GM18511 (cell line): ENCODE measurements around the gene SLC7A6OS.

Source experiments
- ATAC-seq: cut with Tn5 transposase; IDR thresholded peaks from one replicate; pipeline ENCODE4 v1.9.1; 2021; ENCODE audit warnings: mild to moderate bottlenecking, moderate library complexity; ENCODE audit not compliant: unreplicated experiment

The SLC7A6OS gene

GRCh38 chr16:68283346-68283745 lies 27.4 kb downstream of the SLC7A6OS start:
- ATAC-seq = no peak

- ATAC-seq = no peak
Observed at GRCh38 chr16:68282064-68282452, 28.7 kb downstream of the SLC7A6OS start.

- ATAC-seq = no peak
Observed at GRCh38 chr16:68281368-68282063, 29.2 kb downstream of the SLC7A6OS start.

- ATAC-seq = no peak
Observed at GRCh38 chr16:68279726-68280558, 30.8 kb downstream of the SLC7A6OS start.

- no peak for ATAC-seq
Observed at GRCh38 chr16:68276223-68276622, 34.5 kb downstream of the SLC7A6OS start.

GRCh38 chr16:68275611-68276191 lies 35.0 kb downstream of the SLC7A6OS start:
- peak; percentile 77 for ATAC-seq

GRCh38 chr16:68274441-68274840 lies 36.3 kb downstream of the SLC7A6OS start:
- no peak for ATAC-seq

- no peak for ATAC-seq
Observed at GRCh38 chr16:68273896-68274295, 36.9 kb downstream of the SLC7A6OS start.

GRCh38 chr16:68273459-68273858 lies 37.3 kb downstream of the SLC7A6OS start:
- no peak for ATAC-seq

GRCh38 chr16:68272507-68273209 lies 38.1 kb downstream of the SLC7A6OS start:
- no peak for ATAC-seq

- no peak for ATAC-seq
Observed at GRCh38 chr16:68270353-68270752, 40.4 kb downstream of the SLC7A6OS start.

- no peak for ATAC-seq
Observed at GRCh38 chr16:68269793-68270192, 41.0 kb downstream of the SLC7A6OS start.

GRCh38 chr16:68267612-68268405 lies 42.9 kb downstream of the SLC7A6OS start:
- ATAC-seq = no peak

- no peak for ATAC-seq
Observed at GRCh38 chr16:68265078-68265920, 45.4 kb downstream of the SLC7A6OS start.

GRCh38 chr16:68264128-68265077 lies 46.3 kb downstream of the SLC7A6OS start, which contains the start of gene SLC7A6:
Gene SLC7A6, plus strand, starts transcription at chr16:68264526. Its CDS starts 10,201 bp downstream, at chr16:68274727.
- ATAC-seq = peak; percentile 68

- ATAC-seq = peak; percentile 11
Observed at GRCh38 chr16:68263559-68264127, 47.1 kb downstream of the SLC7A6OS start.

GRCh38 chr16:68259007-68259825 lies 51.5 kb downstream of the SLC7A6OS start:
- no peak for ATAC-seq
